Testis (tissue), 3 donors: ENCODE results near the gene HSPG2. TPM values are rescaled to one million over a fixed set of nuclear protein-coding genes. Genes with fewer than 3 reads are reported as not detected.

Experiments
- DNase-seq: peaks from one replicate; pipeline ENCODE4 v3.0.0-alpha.2; 2019
- H3K27ac ChIP-seq, 2 donors: fragments of 200-600 bp; sonication (generic); one replicate each; pipeline ENCODE4 v1.5.1; 2019
- H3K27me3 ChIP-seq: fragments of 200-600 bp; sonication (generic); one replicate; pipeline ENCODE4 v1.5.1; 2019
- H3K36me3 ChIP-seq: fragments of 200-600 bp; sonication (generic); one replicate; pipeline ENCODE4 v1.5.1; 2017; ENCODE audit warnings: low read depth; ENCODE audit errors: missing control alignments
- H3K4me1 ChIP-seq: fragments of 200-600 bp; sonication (generic); one replicate; pipeline ENCODE4 v1.5.1; 2019
- H3K4me3 ChIP-seq, 2 donors: fragments of 200-600 bp; sonication (generic); one replicate each; pipeline ENCODE4 v1.5.1; 2017 to 2019
- H3K9me3 ChIP-seq: fragments of 200-600 bp; sonication (generic); one replicate; pipeline ENCODE4 v1.5.1; 2017
- POLR2A ChIP-seq: fragments of 450-650 bp; IDR thresholded peaks from one replicate; pipeline ENCODE4 v1.6.1; 2017; ENCODE audit warnings: antibody characterized with exemption, mild to moderate bottlenecking, moderate library complexity
- WGBS, 2 donors: methylation state at CpG; one replicate each; pipeline ENCODE4 v1.1.5; 2018; 5-methylcytosine and 5-hydroxymethylcytosine counted together
- intact Hi-C: fragments of 100-400 bp; cut with DNase I; formaldehyde crosslinking; loops from one replicate; pipeline ENCODE4 v1.15.1; 2023; ENCODE audit warnings: low total_unique reads
- polyA plus RNA-seq: library from polyadenylated mRNA; stranded (reverse); fragments of 350-450 nt; fragmentation: Illumina TruSeq; extraction: RNeasy Lipid Tissue Mini Kit (QIAGEN cat#74804); gene quantifications from one replicate; pipeline ENCODE4 v1.2.3, GENCODE V29; 2014; ENCODE audit warnings: low read depth, low replicate concordance; ENCODE audit not compliant: insufficient read depth
- total RNA-seq, 2 donors: library from RNA; depleted of rRNA; stranded (reverse); fragments of >200 nt; gene quantifications; one replicate each; pipeline ENCODE4 v1.2.3, GENCODE V29; 2016
- TF ChIP-seq, protein P1 (sequence below), 3 experiments: fragments of 450-650 bp in 2 of 3; fragments of 200-600 bp in 1 of 3; sonication (generic) in 1 of 3; IDR thresholded peaks; one replicate each; pipeline ENCODE4 v1.5.1; 2016 to 2019; ENCODE audit warnings: antibody characterized with exemption in 3 of 3, mild to moderate bottlenecking in 2 of 3, moderate library complexity in 1 of 3

HSPG2 gene
- total and polyA plus RNA-seq, 3 donors from 2014 or later: 51.8 to 72.1 (median 54.2) TPM

GRCh38 chr1:21876267-21876666 lies 60.8 kb downstream of the HSPG2 start:
- Histone ChIP-seq H3K27ac (no peak overlapping the region), H3K4me3 (no peak overlapping the region), H3K4me1 (no peaks in the 10 kb centered on the region), H3K9me3 (no peaks in the 10 kb centered on the region), H3K27me3 (no peaks in the 10 kb centered on the region), H3K36me3 (no peaks in the 10 kb centered on the region)
- no peak for TF ChIP-seq POLR2A
- TF ChIP-seq, protein P1, sequence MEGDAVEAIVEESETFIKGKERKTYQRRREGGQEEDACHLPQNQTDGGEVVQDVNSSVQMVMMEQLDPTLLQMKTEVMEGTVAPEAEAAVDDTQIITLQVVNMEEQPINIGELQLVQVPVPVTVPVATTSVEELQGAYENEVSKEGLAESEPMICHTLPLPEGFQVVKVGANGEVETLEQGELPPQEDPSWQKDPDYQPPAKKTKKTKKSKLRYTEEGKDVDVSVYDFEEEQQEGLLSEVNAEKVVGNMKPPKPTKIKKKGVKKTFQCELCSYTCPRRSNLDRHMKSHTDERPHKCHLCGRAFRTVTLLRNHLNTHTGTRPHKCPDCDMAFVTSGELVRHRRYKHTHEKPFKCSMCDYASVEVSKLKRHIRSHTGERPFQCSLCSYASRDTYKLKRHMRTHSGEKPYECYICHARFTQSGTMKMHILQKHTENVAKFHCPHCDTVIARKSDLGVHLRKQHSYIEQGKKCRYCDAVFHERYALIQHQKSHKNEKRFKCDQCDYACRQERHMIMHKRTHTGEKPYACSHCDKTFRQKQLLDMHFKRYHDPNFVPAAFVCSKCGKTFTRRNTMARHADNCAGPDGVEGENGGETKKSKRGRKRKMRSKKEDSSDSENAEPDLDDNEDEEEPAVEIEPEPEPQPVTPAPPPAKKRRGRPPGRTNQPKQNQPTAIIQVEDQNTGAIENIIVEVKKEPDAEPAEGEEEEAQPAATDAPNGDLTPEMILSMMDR (IDR thresholded peaks at IDR 0.05): no peak
- 92 to 93% methylated on average over 14 to 15 of the region's 16 CpGs for WGBS, 2 donors
- DNase-seq: no peak
- intact Hi-C loops: no loop called here

DNA sequence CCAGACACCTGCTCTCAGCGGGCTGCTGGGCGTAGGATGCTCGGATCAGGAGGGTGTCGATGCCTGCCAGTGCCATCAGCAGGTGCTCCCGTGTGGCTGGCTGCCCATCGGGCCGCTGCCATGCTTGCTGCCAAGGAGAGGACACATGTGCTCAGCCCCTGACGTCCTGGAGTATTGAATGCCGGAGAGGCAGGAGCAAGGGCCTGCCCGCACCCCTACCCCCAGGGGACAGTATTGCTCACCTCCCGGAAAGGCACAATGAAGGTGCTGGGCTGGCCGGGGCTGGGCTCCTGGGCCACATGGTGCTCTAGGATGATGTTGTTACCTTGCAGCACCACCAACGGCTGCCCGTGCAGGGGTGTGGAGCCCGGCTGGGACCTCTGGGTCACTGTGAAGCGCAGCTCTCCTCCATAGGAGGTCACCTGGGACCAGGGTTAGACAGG lies 61.5 kb downstream of the HSPG2 start:
- intact Hi-C loops: no loop called here
- 88 to 90% methylated on average over 9 to 16 of the region's 16 CpGs for WGBS, 2 donors
- Histone ChIP-seq H3K27ac (no peak overlapping the region), H3K4me3 (no peak overlapping the region), H3K9me3 (no peaks in the 10 kb centered on the region), H3K4me1 (no peaks in the 10 kb centered on the region), H3K27me3 (no peaks in the 10 kb centered on the region), H3K36me3 (no peaks in the 10 kb centered on the region)
- no peak for TF ChIP-seq POLR2A
- TF ChIP-seq, protein P1 (IDR thresholded peaks at IDR 0.05): no peak
- DNase-seq: no peak

DNA sequence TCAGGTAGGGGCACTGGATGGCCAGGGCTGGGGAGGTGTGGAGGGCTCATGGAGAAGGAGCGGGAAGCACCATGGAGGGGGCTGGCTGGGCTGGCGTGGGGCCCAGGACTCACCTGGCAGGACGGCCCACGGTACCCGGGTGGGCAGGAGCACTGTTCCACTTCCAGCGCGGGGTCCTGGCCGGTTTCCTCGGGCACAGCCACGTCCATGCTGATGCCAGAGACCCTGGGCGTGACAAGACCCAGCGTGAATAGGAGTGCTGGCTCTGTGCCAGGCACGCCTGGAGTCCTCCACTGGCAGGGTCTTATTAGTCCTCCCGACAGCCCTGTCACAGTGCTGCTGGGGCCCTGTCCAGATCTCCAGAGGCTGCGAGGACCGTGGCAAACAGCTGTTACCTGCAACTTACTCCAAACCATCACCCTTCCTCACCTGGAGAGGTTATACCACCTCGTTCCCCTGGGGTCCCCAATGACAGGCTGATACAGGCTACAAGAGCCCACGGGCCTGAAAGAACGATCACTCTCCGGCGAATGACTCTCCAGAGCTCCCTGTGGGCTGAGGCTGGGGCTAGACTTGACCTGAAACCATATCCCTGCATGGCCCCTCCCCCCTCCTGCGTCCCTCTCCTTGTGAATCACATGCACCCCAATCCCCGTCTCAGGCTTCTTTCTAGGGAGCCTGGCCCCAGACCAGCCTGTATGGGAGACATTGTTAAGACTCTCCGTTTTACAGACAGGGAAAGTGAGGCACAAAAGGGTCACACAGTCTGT lies 62.1 kb downstream of the HSPG2 start:
- no peak overlapping the region for H3K4me3 ChIP-seq
- H3K27ac ChIP-seq: no peak overlapping the region
- TF ChIP-seq, protein P1 (IDR thresholded peaks at IDR 0.05): no peak
- TF ChIP-seq POLR2A: no peak
- no peaks in the 10 kb centered on the region for H3K9me3 ChIP-seq
- intact Hi-C loops: no loop called here
- no peak for DNase-seq
- H3K36me3 ChIP-seq: no peaks in the 10 kb centered on the region
- peaks cover 2% of the 10 kb centered on the region for H3K4me1 ChIP-seq
- H3K27me3 ChIP-seq: no peaks in the 10 kb centered on the region
- 82 to 95% methylated on average over 12 to 24 of the region's 24 CpGs for WGBS, 2 donors

DNA sequence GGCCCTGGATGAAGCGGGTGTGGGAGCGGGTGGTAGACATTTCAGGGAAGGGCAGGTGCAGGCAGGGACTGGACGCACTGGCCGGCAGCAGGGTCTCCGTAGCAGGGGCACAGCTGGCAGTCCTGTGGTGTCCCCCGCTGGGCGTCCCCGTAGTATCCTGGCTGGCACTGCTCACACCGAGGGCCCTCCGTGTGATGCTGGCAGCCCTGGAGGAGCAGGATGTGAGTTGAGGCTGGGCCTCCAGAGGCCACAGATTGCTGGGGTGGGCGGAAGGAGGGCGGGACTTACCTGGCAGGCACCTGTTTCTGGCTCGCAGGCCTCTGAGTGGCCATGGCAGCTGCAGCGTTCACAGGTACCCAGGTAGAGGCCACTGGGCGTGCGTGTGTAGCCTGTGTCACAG lies 62.8 kb downstream of the HSPG2 start:
- no peak overlapping the region for H3K27ac ChIP-seq

More for the DNA sequence above, 62.8 kb downstream of the HSPG2 start:
- H3K36me3 ChIP-seq: no peaks in the 10 kb centered on the region
- no peaks in the 10 kb centered on the region for H3K9me3 ChIP-seq
- H3K27me3 ChIP-seq: no peaks in the 10 kb centered on the region
- TF ChIP-seq, protein P1 (IDR thresholded peaks at IDR 0.05): no peak
- no peak for TF ChIP-seq POLR2A
- intact Hi-C loops: no loop called here
- no peak for DNase-seq
- peaks cover 6% of the 10 kb centered on the region for H3K4me1 ChIP-seq
- 93% methylated on average over 8 to 15 of the region's 16 CpGs for WGBS, 2 donors
- H3K4me3 ChIP-seq: no peak overlapping the region
